Activated CD4-positive, alpha-beta memory T cell treated with anti-CD3 and anti-CD28 coated beads for 36 hours (primary cell): Measurements from ENCODE around the gene FBXO7. TPM values are rescaled to one million over a fixed set of nuclear protein-coding genes. Genes with fewer than 3 reads are reported as not detected.

Experiments used
- CTCF ChIA-PET: fragments of 350-600 bp; sonication (Branson Sonifier 250); formaldehyde crosslinking; loops from one replicate; lab custom pipeline; 2021; ENCODE audit warnings: antibody characterized with exemption, inconsistent platforms; lab: Charles Lee
- POLR2A ChIA-PET: fragments of 350-600 bp; sonication (Branson Sonifier 250); formaldehyde crosslinking; loops from one replicate; lab custom pipeline; 2021; ENCODE audit warnings: antibody characterized with exemption; lab: Charles Lee
- DNase-seq: peaks from one replicate; pipeline ENCODE4 v3.0.0-alpha.2; 2020
- H3K27ac Mint-ChIP-seq: one replicate; pipeline ENCODE4 v1.8.0; 2021; ENCODE audit warnings: mixed read lengths
- H3K27me3 Mint-ChIP-seq: one replicate; pipeline ENCODE4 v1.8.0; 2021; ENCODE audit warnings: mixed read lengths
- H3K36me3 Mint-ChIP-seq: one replicate; pipeline ENCODE4 v1.8.0; 2021; ENCODE audit warnings: mixed read lengths
- H3K4me1 Mint-ChIP-seq: one replicate; pipeline ENCODE4 v1.8.0; 2021; ENCODE audit warnings: low read depth, mixed read lengths
- H3K4me3 Mint-ChIP-seq: one replicate; pipeline ENCODE4 v1.8.0; 2021; ENCODE audit warnings: mild to moderate bottlenecking, mixed read lengths
- H3K9me3 Mint-ChIP-seq: one replicate; pipeline ENCODE4 v1.8.0; 2021; ENCODE audit warnings: mixed read lengths
- intact Hi-C: fragments of 100-400 bp; cut with micrococcal nuclease; formaldehyde crosslinking; loops from one replicate; pipeline ENCODE4 v1.15.1; 2023
- total RNA-seq, 2 experiments: library from RNA; stranded (reverse); gene quantifications; one replicate each; pipeline ENCODE4 v1.2.3, GENCODE V29; 2021

The FBXO7 gene
- total RNA-seq: 10 to 100 TPM; 79.5 to 83.3 TPM

GRCh38 chr22:32474635-32475467 lies at the start of gene FBXO7:
Gene FBXO7 (plus strand): TSS chr22:32474811. CDS start chr22:32475003, 192 bp downstream.
- peaks cover 21% of the 10 kb centered on the region for H3K4me1 Mint-ChIP-seq
- peaks cover 4% of the 10 kb centered on the region for H3K36me3 Mint-ChIP-seq
- H3K9me3 Mint-ChIP-seq: no peaks in the 10 kb centered on the region
- intact Hi-C loops: loop anchor here (1.0 to 10.0 kb wide), 6 partner anchors 209 to 810 kb away; partner anchors contain the start of genes DEPDC5, PISD and PRR14L
- peak within 1 kb of the TSS; percentile 85 for H3K4me3 Mint-ChIP-seq
- no peaks in the 10 kb centered on the region for H3K27me3 Mint-ChIP-seq
- CTCF ChIA-PET: interaction anchor here (0.6 to 3.3 kb wide), 14 partner anchors 7 to 323 kb away, joined by 3 to 33 read pairs (median 3); partner anchors contain the start of gene RTCB
- peak within 1 kb of the TSS; percentile 90 for H3K27ac Mint-ChIP-seq
- peak; percentile 90 for DNase-seq
- POLR2A ChIA-PET: interaction anchor here (1.2 to 2.8 kb wide), 5 partner anchors 9 to 424 kb away, joined by 3 to 22 read pairs (median 3); partner anchors contain the start of gene RTCB

- peaks cover 14% of the 10 kb centered on the region for H3K27me3 Mint-ChIP-seq
- H3K4me3 Mint-ChIP-seq: no peak overlapping the region
- H3K27ac Mint-ChIP-seq: no peak overlapping the region
- H3K36me3 Mint-ChIP-seq: no peaks in the 10 kb centered on the region
- no peaks in the 10 kb centered on the region for H3K9me3 Mint-ChIP-seq
- no peaks in the 10 kb centered on the region for H3K4me1 Mint-ChIP-seq
- ChIA-PET POLR2A (no interaction called here), CTCF (no interaction called here)
- intact Hi-C loops: no loop called here
- no peak for DNase-seq
Measured at GRCh38 chr22:32426881-32427280, 47.7 kb upstream of the FBXO7 start.

GRCh38 chr22:32430352-32430751 lies 44.3 kb upstream of the FBXO7 start:
- Mint-ChIP-seq H3K4me3 (no peak overlapping the region), H3K4me1 (no peaks in the 10 kb centered on the region), H3K9me3 (no peaks in the 10 kb centered on the region)

GRCh38 chr22:32444068-32444467 lies 30.5 kb upstream of the FBXO7 start:
- ChIA-PET POLR2A (interaction anchor here (0.6 kb wide), 1 partner anchor 599 kb away, joined by 3 read pairs; no protein-coding TSS in a partner anchor), CTCF (interaction anchor here (1.4 to 1.7 kb wide), 2 partner anchors 177 to 243 kb away, joined by 3 to 5 read pairs; no protein-coding TSS in a partner anchor)
- intact Hi-C loops: no loop called here
- peak; percentile 33 for DNase-seq
- no peaks in the 10 kb centered on the region for H3K9me3 Mint-ChIP-seq
- H3K4me1 Mint-ChIP-seq: no peaks in the 10 kb centered on the region
- no peaks in the 10 kb centered on the region for H3K27me3 Mint-ChIP-seq
- H3K27ac Mint-ChIP-seq: no peak overlapping the region
- no peak overlapping the region for H3K4me3 Mint-ChIP-seq
- H3K36me3 Mint-ChIP-seq: no peaks in the 10 kb centered on the region

More at GRCh38 chr22:32430352-32430751, 44.3 kb upstream of the FBXO7 start:
- CTCF ChIA-PET: no interaction called here
- peaks cover 5% of the 10 kb centered on the region for H3K27me3 Mint-ChIP-seq
- no peaks in the 10 kb centered on the region for H3K36me3 Mint-ChIP-seq
- intact Hi-C loops: no loop called here
- DNase-seq: no peak
- no peak overlapping the region for H3K27ac Mint-ChIP-seq
- POLR2A ChIA-PET: no interaction called here

GRCh38 chr22:32446321-32446720 lies 28.3 kb upstream of the FBXO7 start:
- Mint-ChIP-seq H3K4me3 (no peak overlapping the region), H3K36me3 (no peaks in the 10 kb centered on the region), H3K4me1 (no peaks in the 10 kb centered on the region), H3K9me3 (no peaks in the 10 kb centered on the region), H3K27me3 (peaks cover 2% of the 10 kb centered on the region), H3K27ac (no peak overlapping the region)
- CTCF ChIA-PET: no interaction called here
- POLR2A ChIA-PET: no interaction called here
- DNase-seq: no peak
- intact Hi-C loops: no loop called here

- Mint-ChIP-seq H3K9me3 (no peaks in the 10 kb centered on the region), H3K4me3 (no peak overlapping the region), H3K36me3 (no peaks in the 10 kb centered on the region), H3K27ac (no peak overlapping the region), H3K27me3 (peaks cover 3% of the 10 kb centered on the region), H3K4me1 (no peaks in the 10 kb centered on the region)
- intact Hi-C loops: no loop called here
- ChIA-PET POLR2A (no interaction called here), CTCF (interaction anchor here (1.0 to 1.9 kb wide), 2 partner anchors 25 to 49 kb away, joined by 3 to 6 read pairs; no protein-coding TSS in a partner anchor)
- DNase-seq: no peak
Measured at GRCh38 chr22:32448980-32449379, 25.6 kb upstream of the FBXO7 start.

- Mint-ChIP-seq H3K4me1 (no peaks in the 10 kb centered on the region), H3K9me3 (no peaks in the 10 kb centered on the region), H3K36me3 (no peaks in the 10 kb centered on the region), H3K4me3 (no peak overlapping the region), H3K27ac (no peak overlapping the region), H3K27me3 (peaks cover 34% of the 10 kb centered on the region)
- POLR2A ChIA-PET: no interaction called here
- no peak for DNase-seq
- intact Hi-C loops: no loop called here
- CTCF ChIA-PET: no interaction called here
Measured at GRCh38 chr22:32457031-32457430, 17.6 kb upstream of the FBXO7 start.

- Mint-ChIP-seq H3K27me3 (peaks cover 52% of the 10 kb centered on the region), H3K27ac (no peak overlapping the region), H3K4me1 (no peaks in the 10 kb centered on the region), H3K36me3 (no peaks in the 10 kb centered on the region), H3K4me3 (no peak overlapping the region), H3K9me3 (no peaks in the 10 kb centered on the region)
- intact Hi-C loops: no loop called here
- POLR2A ChIA-PET: no interaction called here
- no peak for DNase-seq
- CTCF ChIA-PET: no interaction called here
Measured at GRCh38 chr22:32462452-32462851, 12.2 kb upstream of the FBXO7 start.

- intact Hi-C loops: no loop called here
- Mint-ChIP-seq H3K4me3 (no peak overlapping the region), H3K9me3 (no peaks in the 10 kb centered on the region), H3K27ac (no peak overlapping the region), H3K27me3 (peaks cover 35% of the 10 kb centered on the region), H3K4me1 (no peaks in the 10 kb centered on the region), H3K36me3 (no peaks in the 10 kb centered on the region)
- CTCF ChIA-PET: no interaction called here
- DNase-seq: no peak
- POLR2A ChIA-PET: no interaction called here
Measured at GRCh38 chr22:32465661-32466060, 8.9 kb upstream of the FBXO7 start.

- no peak for DNase-seq
- Mint-ChIP-seq H3K27me3 (peaks cover 27% of the 10 kb centered on the region), H3K4me3 (no peak overlapping the region), H3K9me3 (no peaks in the 10 kb centered on the region), H3K4me1 (no peaks in the 10 kb centered on the region), H3K36me3 (no peaks in the 10 kb centered on the region), H3K27ac (no peak overlapping the region)
- intact Hi-C loops: no loop called here
- ChIA-PET CTCF (no interaction called here), POLR2A (no interaction called here)
Measured at GRCh38 chr22:32466496-32466895, 8.1 kb upstream of the FBXO7 start.

GRCh38 chr22:32469799-32470212 lies 4.8 kb upstream of the FBXO7 start:
- POLR2A ChIA-PET: interaction anchor here (1.0 kb wide), 1 partner anchor 58 kb away, joined by 3 read pairs; the partner anchor contains the start of gene RTCB
- Mint-ChIP-seq H3K27ac (no peak overlapping the region), H3K27me3 (peaks cover 13% of the 10 kb centered on the region), H3K4me1 (peaks cover 9% of the 10 kb centered on the region), H3K4me3 (no peak overlapping the region), H3K9me3 (no peaks in the 10 kb centered on the region), H3K36me3 (no peaks in the 10 kb centered on the region)
- intact Hi-C loops: loop anchor here (5.0 to 10.0 kb wide), 2 partner anchors 498 to 805 kb away; partner anchors contain the start of gene PISD
- peak; percentile 9 for DNase-seq
- CTCF ChIA-PET: interaction anchor here (1.2 kb wide), 1 partner anchor 58 kb away, joined by 3 read pairs; no protein-coding TSS in a partner anchor

GRCh38 chr22:32473388-32473952 lies 1.1 kb upstream of the FBXO7 start:
- H3K27me3 Mint-ChIP-seq: no peaks in the 10 kb centered on the region
- H3K9me3 Mint-ChIP-seq: no peaks in the 10 kb centered on the region
- H3K4me3 Mint-ChIP-seq: peak overlapping the region; percentile 85
- POLR2A ChIA-PET: interaction anchor here (0.6 to 2.8 kb wide), 5 partner anchors 9 to 202 kb away, joined by 3 to 22 read pairs (median 4); partner anchors contain the start of gene RTCB
- peak; percentile 55 for DNase-seq
- CTCF ChIA-PET: interaction anchor here (0.8 to 3.3 kb wide), 21 partner anchors 8 to 503 kb away, joined by 3 to 33 read pairs (median 4); partner anchors contain the start of gene RTCB
- H3K27ac Mint-ChIP-seq: peak overlapping the region; percentile 90
- no peaks in the 10 kb centered on the region for H3K36me3 Mint-ChIP-seq
- H3K4me1 Mint-ChIP-seq: peaks cover 13% of the 10 kb centered on the region
- intact Hi-C loops: loop anchor here (1.0 to 10.0 kb wide), 6 partner anchors 9 to 809 kb away; partner anchors contain the start of genes PISD and RTCB
